Stomach (tissue), 9 donors: ENCODE results near the gene EYA2. TPM values are rescaled to one million over a fixed set of nuclear protein-coding genes. Genes with fewer than 3 reads are reported as not detected.

Experiments
- DNase-seq, 2 donors: peaks; one replicate each; pipeline versions ENCODE4 v3.0.0 to v3.0.0-alpha.2; 2013 to 2019
- H3K27ac ChIP-seq, 5 donors: fragments of 200-600 bp in 4 of 5; sonication (generic) in 4 of 5; one replicate each; pipeline ENCODE4 v1.5.1; 2013 to 2019; ENCODE audit warnings: mild to moderate bottlenecking in 1 of 5, moderate library complexity in 1 of 5
- H3K27me3 ChIP-seq, 3 donors: fragments of 200-600 bp; sonication (generic); one replicate each; pipeline ENCODE4 v1.5.1; 2017 to 2019; ENCODE audit warnings: mixed run types in 1 of 3
- H3K36me3 ChIP-seq, 4 donors: fragments of 200-600 bp; sonication (generic); 1 replicate in 3 of 4; 2 replicates in 1 of 4; pipeline ENCODE4 v1.5.1; 2016 to 2019
- H3K4me1 ChIP-seq, 4 donors: fragments of 200-600 bp; sonication (generic); one replicate each; pipeline ENCODE4 v1.5.1; 2016 to 2019
- H3K4me3 ChIP-seq, 4 donors: fragments of 200-600 bp; sonication (generic) in 3 of 4; one replicate each; pipeline ENCODE4 v1.5.1; 2016 to 2019; ENCODE audit warnings: mild to moderate bottlenecking in 1 of 4
- H3K9me3 ChIP-seq, 4 donors: fragments of 200-600 bp; sonication (generic); one replicate each; pipeline ENCODE4 v1.5.1; 2016 to 2019
- EP300 ChIP-seq: sonication (generic); formaldehyde crosslinking; IDR thresholded peaks from one replicate; pipeline ENCODE4 v1.6.1; 2017; ENCODE audit warnings: antibody characterized with exemption
- POLR2A ChIP-seq, 4 donors: fragments of 450-650 bp; IDR thresholded peaks; one replicate each; pipeline ENCODE4 v1.6.1; 2016; ENCODE audit warnings: antibody characterized with exemption in 4 of 4, control low read depth in 2 of 4, mild to moderate bottlenecking in 1 of 4, moderate library complexity in 1 of 4
- POLR2AphosphoS5 ChIP-seq, 3 donors: sonication (generic); formaldehyde crosslinking; IDR thresholded peaks; one replicate each; pipeline ENCODE4 v1.6.1; 2016; ENCODE audit warnings: antibody characterized with exemption in 3 of 3
- WGBS, 5 donors: extraction: QIAGEN DNeasy Blood & Tissue Kit in 3 of 5; methylation state at CpG; one replicate each; pipeline versions ENCODE4 v1.1.5 to v1.1.7; 2013 to 2018; 5-methylcytosine and 5-hydroxymethylcytosine counted together
- intact Hi-C: fragments of 100-400 bp; cut with DNase I; formaldehyde crosslinking; loops from one replicate; pipeline ENCODE4 v1.15.1; 2023; ENCODE audit warnings: low total_unique reads
- polyA plus RNA-seq, 3 donors: library from polyadenylated mRNA; stranded (reverse); fragments of 200-250 nt; gene quantifications; one replicate each; pipeline ENCODE4 v1.2.3, GENCODE V29; 2013
- total RNA-seq, 5 donors: library from RNA; depleted of rRNA; stranded (reverse); fragments of >200 nt; gene quantifications; one replicate each; pipeline versions ENCODE4 v1.1.0 to v1.2.3, GENCODE V29; 2014 to 2016
- TF ChIP-seq, protein P1 (sequence below), 7 experiments: fragments of 450-650 bp in 4 of 7; fragments of 200-600 bp in 3 of 7; sonication (generic) in 3 of 7; IDR thresholded peaks; one replicate each; pipeline ENCODE4 v1.5.1; 2016 to 2019; ENCODE audit warnings: antibody characterized with exemption in 7 of 7, control low read depth in 2 of 7, mild to moderate bottlenecking in 1 of 7
- donor health status: healthy with polysubstance abuse.
- donor health status: Bipolar disorder and iron deficiency.
- donor health status: healthy.

The EYA2 gene
- total and polyA plus RNA-seq, 8 donors, result 1.8 to 86.2 (median 5.5) TPM

DNA sequence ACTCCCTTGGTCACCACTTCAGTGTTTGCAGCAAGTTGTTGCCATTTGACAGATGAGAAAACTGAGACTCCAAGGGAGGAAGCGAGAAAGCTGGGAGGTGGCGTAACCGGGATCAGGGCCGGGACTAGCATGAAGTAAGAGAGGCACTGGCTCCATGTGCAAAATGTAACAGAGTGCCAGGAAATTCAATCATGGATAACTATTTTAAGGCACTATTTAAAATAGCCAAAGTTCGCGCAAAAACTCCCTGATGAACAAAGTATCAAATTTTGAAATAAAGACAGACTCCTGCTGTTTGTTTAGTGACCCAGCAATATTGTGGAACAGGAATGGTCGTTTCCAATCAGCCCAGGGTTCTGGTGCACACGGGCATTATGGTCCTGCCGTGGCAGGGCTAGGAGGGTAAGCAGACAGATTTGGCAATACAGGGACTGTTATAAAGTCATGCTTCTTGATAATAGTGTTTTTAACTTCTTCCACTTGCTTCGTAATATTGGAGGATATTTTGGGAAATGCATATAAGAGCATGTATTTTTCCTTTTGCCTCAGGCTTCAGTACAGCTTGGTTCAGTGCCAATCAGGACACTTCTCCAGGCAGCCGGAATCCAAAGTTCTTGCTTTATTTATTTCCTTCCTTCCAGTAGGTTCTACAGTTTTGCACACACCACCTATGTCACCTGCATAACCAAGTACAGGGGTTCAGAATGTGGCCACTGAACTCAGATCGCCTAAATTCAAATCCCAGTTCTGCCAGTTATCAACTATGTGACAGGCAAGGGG, 141.6 kb downstream of the EYA2 start:
- Histone ChIP-seq H3K36me3 (no peaks in the 10 kb centered on the region), H3K27ac (no peak overlapping the region), H3K9me3 (peaks cover 0 to 5% (median 0%) of the 10 kb centered on the region in 4 donors), H3K4me3 (no peak overlapping the region), H3K4me1 (peaks cover 0 to 7% (median 5%) of the 10 kb centered on the region in 4 donors), H3K27me3 (no peaks in the 10 kb centered on the region)
- intact Hi-C loops, result no loop called here
- TF ChIP-seq, protein P1, sequence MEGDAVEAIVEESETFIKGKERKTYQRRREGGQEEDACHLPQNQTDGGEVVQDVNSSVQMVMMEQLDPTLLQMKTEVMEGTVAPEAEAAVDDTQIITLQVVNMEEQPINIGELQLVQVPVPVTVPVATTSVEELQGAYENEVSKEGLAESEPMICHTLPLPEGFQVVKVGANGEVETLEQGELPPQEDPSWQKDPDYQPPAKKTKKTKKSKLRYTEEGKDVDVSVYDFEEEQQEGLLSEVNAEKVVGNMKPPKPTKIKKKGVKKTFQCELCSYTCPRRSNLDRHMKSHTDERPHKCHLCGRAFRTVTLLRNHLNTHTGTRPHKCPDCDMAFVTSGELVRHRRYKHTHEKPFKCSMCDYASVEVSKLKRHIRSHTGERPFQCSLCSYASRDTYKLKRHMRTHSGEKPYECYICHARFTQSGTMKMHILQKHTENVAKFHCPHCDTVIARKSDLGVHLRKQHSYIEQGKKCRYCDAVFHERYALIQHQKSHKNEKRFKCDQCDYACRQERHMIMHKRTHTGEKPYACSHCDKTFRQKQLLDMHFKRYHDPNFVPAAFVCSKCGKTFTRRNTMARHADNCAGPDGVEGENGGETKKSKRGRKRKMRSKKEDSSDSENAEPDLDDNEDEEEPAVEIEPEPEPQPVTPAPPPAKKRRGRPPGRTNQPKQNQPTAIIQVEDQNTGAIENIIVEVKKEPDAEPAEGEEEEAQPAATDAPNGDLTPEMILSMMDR (IDR thresholded peaks at IDR 0.05), result no peak
- no peak for TF ChIP-seq POLR2A (IDR thresholded peaks at IDR 0.05)
- TF ChIP-seq POLR2AphosphoS5 (IDR thresholded peaks at IDR 0.05), result no peak
- no peak for TF ChIP-seq EP300
- 74 to 79% (median 78%) methylated on average over 12 of the region's 12 CpGs for WGBS, 5 donors
- no peak for DNase-seq

DNA sequence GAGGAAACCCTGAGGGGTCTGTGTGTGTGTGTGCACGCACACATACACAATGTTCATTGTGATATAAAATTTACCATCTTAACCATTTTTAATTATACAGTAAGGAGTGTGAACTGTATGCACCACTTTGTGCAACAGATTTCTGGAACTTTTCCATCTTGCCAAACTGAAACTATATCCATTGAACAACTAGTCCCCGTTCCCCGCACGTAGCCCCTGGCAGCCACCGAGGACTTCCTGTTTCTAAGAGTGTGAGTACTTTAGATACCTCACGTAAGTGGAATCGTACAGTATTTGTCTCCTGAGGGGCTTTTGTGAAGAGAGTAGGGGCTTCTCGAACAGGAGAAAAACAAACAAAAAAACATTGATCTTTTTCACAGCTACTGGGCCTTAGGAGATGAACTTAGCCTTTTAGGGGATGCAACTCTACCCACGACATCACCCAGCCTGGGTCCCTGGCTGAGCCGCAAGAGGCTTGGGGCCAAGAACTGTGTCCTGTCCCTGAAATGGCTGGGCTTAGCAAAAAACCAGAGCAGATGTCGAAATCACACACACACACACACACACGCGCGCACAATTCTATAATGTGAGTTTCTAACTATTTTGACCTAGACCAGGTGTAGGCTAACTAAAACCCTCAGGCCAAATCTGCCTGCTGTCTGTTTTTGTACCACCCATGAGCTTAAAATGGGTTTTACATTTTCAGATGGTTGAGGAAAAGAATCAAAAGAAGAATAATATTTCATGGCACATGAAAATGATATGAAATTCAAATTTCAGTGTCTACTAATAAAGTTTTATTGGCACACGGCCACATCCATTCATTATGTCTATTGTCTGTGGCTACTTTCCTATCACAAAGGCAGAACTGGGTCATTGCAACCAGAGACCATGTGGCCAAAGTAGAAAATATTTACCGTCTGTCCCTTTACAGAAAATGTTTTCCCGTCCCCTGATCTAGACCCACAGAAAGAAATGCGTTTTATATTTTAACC, 144.2 kb downstream of the EYA2 start:
- TF ChIP-seq, protein P1 (IDR thresholded peaks at IDR 0.05), result no peak
- TF ChIP-seq POLR2AphosphoS5 (IDR thresholded peaks at IDR 0.05) (no peak), POLR2A (IDR thresholded peaks at IDR 0.05) (no peak), EP300 (no peak)

DNA sequence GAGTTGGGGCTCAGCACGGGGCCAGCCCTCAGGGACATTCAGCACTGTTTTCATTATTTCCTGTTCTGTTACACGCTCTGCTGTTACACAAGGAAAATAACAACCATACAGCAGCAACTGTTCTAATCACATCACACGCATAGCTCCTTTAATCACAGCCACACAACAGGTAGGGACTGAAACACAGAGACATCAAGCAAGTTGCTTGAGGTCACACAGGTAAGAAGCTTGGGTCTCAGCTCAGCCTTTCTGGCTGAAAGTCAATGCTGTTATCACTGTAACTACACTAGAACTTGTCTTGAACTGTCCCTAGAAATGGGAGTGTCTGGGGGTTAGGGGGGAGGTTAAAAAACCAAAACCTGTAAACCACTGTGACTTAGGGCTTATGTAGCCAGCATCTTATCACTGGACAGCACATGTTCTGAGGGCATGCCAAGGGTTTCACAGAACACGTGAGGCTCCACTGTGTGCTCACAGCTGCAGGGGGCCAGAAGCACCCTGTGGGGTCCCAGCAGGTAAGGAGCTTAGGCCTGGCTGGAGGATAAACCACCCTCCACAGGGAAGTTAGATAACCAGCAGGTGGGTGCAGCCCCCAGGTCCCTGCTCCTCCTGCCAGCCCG, 146.0 kb downstream of the EYA2 start:
- H3K4me3 ChIP-seq, result no peak overlapping the region
- H3K27me3 ChIP-seq, result peaks cover 0 to 8% (median 0%) of the 10 kb centered on the region in 3 donors
- H3K36me3 ChIP-seq, result no peaks in the 10 kb centered on the region
- intact Hi-C loops, result no loop called here
- peaks cover 0 to 17% (median 10%) of the 10 kb centered on the region in 4 donors for H3K9me3 ChIP-seq
- TF ChIP-seq POLR2AphosphoS5 (IDR thresholded peaks at IDR 0.05) (no peak), EP300 (no peak), POLR2A (IDR thresholded peaks at IDR 0.05) (no peak)
- TF ChIP-seq, protein P1 (IDR thresholded peaks at IDR 0.05), result no peak
- WGBS, 5 donors, result 28 to 45% (median 40%) methylated on average over 5 of the region's 5 CpGs
- DNase-seq, result no peak
- peaks cover 0 to 7% (median 5%) of the 10 kb centered on the region in 4 donors for H3K4me1 ChIP-seq
- H3K27ac ChIP-seq, result no peak overlapping the region

More for the DNA sequence above, 144.2 kb downstream of the EYA2 start:
- intact Hi-C loops, result no loop called here
- Histone ChIP-seq H3K36me3 (no peaks in the 10 kb centered on the region), H3K4me1 (peaks cover 0 to 7% (median 5%) of the 10 kb centered on the region in 4 donors), H3K4me3 (no peak overlapping the region), H3K27me3 (peaks cover 0 to 8% (median 0%) of the 10 kb centered on the region in 3 donors), H3K27ac (peak overlapping the region in 2 of 5 donors; percentile 38 to 50), H3K9me3 (peaks cover 0 to 5% (median 0%) of the 10 kb centered on the region in 4 donors)
- DNase-seq, result peak in 1 of 2 donors; percentile 59
- WGBS, 5 donors, result 51 to 66% (median 59%) methylated on average over 18 of the region's 18 CpGs
